ENCODE measurements around the gene PTCD2.
"Not testable (repeated sequence)": the region's sequence is repeated elsewhere in the genome, so short reads cannot be mapped to it uniquely, and the experiment has no call there.

PTCD2 gene

GRCh38 chr5:72392326-72392733 is 72.2 kb downstream of the PTCD2 start:
- Histone ChIP-seq H3K36me3 (ENCODE audit: insufficient read depth, insufficient read length, low read length) (no peaks in the 10 kb centered on the region), H3K4me3 (ENCODE audit: insufficient read length, low read depth) (no peak overlapping the region), H3K4me1 (ENCODE audit: insufficient read depth, insufficient read length) (no peaks in the 10 kb centered on the region), H3K27me3 (ENCODE audit: insufficient read depth, insufficient read length) (no peaks in the 10 kb centered on the region), H3K9ac (ENCODE audit: insufficient read length, low read depth) (no peak overlapping the region), H3K9me3 (ENCODE audit: insufficient read depth, low read length) (no peaks in the 10 kb centered on the region)
- no peak for TF ChIP-seq SUZ12 (IDR thresholded peaks at IDR 0.05; ENCODE audit: extremely low read depth, insufficient read depth, insufficient read length)
- no peak for TF ChIP-seq ZNF274 (IDR thresholded peaks at IDR 0.05; ENCODE audit: low read depth, low read length)
- no peak for TF ChIP-seq YY1 (IDR thresholded peaks at IDR 0.05; ENCODE audit: insufficient read depth, insufficient read length)
- no peak for DNase-seq (ENCODE audit: low read depth, low spot score)

- H3K4me3 ChIP-seq (ENCODE audit: insufficient read length, low read depth) = no peak overlapping the region
- H3K4me1 ChIP-seq (ENCODE audit: insufficient read depth, insufficient read length) = no peaks in the 10 kb centered on the region
- H3K36me3 ChIP-seq (ENCODE audit: insufficient read depth, insufficient read length, low read length) = no peaks in the 10 kb centered on the region
- H3K9ac ChIP-seq (ENCODE audit: insufficient read length, low read depth) = no peak overlapping the region
- no peaks in the 10 kb centered on the region for H3K9me3 ChIP-seq (ENCODE audit: insufficient read depth, low read length)
- no peak for TF ChIP-seq ZNF274 (IDR thresholded peaks at IDR 0.05; ENCODE audit: low read depth, low read length)
- TF ChIP-seq SUZ12 (IDR thresholded peaks at IDR 0.05; ENCODE audit: extremely low read depth, insufficient read depth, insufficient read length) = no peak
- TF ChIP-seq YY1 (IDR thresholded peaks at IDR 0.05; ENCODE audit: insufficient read depth, insufficient read length) = no peak
- no peak for DNase-seq (ENCODE audit: low read depth, low spot score)
- H3K27me3 ChIP-seq (ENCODE audit: insufficient read depth, insufficient read length) = no peaks in the 10 kb centered on the region
These were observed 72.9 kb downstream of the PTCD2 start for GRCh38 chr5:72393052-72393451.

GRCh38 chr5:72394688-72395087 is 74.5 kb downstream of the PTCD2 start:
- H3K9ac ChIP-seq (ENCODE audit: insufficient read length, low read depth) = no peak overlapping the region
- DNase-seq (ENCODE audit: low read depth, low spot score) = no peak
- TF ChIP-seq ZNF274 (IDR thresholded peaks at IDR 0.05; ENCODE audit: low read depth, low read length) (no peak), SUZ12 (IDR thresholded peaks at IDR 0.05; ENCODE audit: extremely low read depth, insufficient read depth, insufficient read length) (no peak), YY1 (IDR thresholded peaks at IDR 0.05; ENCODE audit: insufficient read depth, insufficient read length) (no peak)
- no peaks in the 10 kb centered on the region for H3K36me3 ChIP-seq (ENCODE audit: insufficient read depth, insufficient read length, low read length)
- no peaks in the 10 kb centered on the region for H3K9me3 ChIP-seq (ENCODE audit: insufficient read depth, low read length)
- no peaks in the 10 kb centered on the region for H3K27me3 ChIP-seq (ENCODE audit: insufficient read depth, insufficient read length)
- H3K4me1 ChIP-seq (ENCODE audit: insufficient read depth, insufficient read length) = no peaks in the 10 kb centered on the region
- no peak overlapping the region for H3K4me3 ChIP-seq (ENCODE audit: insufficient read length, low read depth)

GRCh38 chr5:72397836-72398235 is 77.7 kb downstream of the PTCD2 start:
- Histone ChIP-seq H3K27me3 (ENCODE audit: insufficient read depth, insufficient read length) (no peaks in the 10 kb centered on the region), H3K4me3 (ENCODE audit: insufficient read length, low read depth) (no peak overlapping the region), H3K9me3 (ENCODE audit: insufficient read depth, low read length) (peaks cover 19% of the 10 kb centered on the region), H3K9ac (ENCODE audit: insufficient read length, low read depth) (no peak overlapping the region), H3K4me1 (ENCODE audit: insufficient read depth, insufficient read length) (no peaks in the 10 kb centered on the region), H3K36me3 (ENCODE audit: insufficient read depth, insufficient read length, low read length) (no peaks in the 10 kb centered on the region)
- no peak for DNase-seq (ENCODE audit: low read depth, low spot score)
- TF ChIP-seq ZNF274 (IDR thresholded peaks at IDR 0.05; ENCODE audit: low read depth, low read length) = no peak
- no peak for TF ChIP-seq YY1 (IDR thresholded peaks at IDR 0.05; ENCODE audit: insufficient read depth, insufficient read length)
- TF ChIP-seq SUZ12 (IDR thresholded peaks at IDR 0.05; ENCODE audit: extremely low read depth, insufficient read depth, insufficient read length) = no peak

- no peaks in the 10 kb centered on the region for H3K36me3 ChIP-seq (ENCODE audit: insufficient read depth, insufficient read length, low read length)
- peaks cover 19% of the 10 kb centered on the region for H3K9me3 ChIP-seq (ENCODE audit: insufficient read depth, low read length)
- no peak overlapping the region for H3K4me3 ChIP-seq (ENCODE audit: insufficient read length, low read depth)
- no peak overlapping the region for H3K9ac ChIP-seq (ENCODE audit: insufficient read length, low read depth)
- no peaks in the 10 kb centered on the region for H3K4me1 ChIP-seq (ENCODE audit: insufficient read depth, insufficient read length)
- no peak for TF ChIP-seq SUZ12 (IDR thresholded peaks at IDR 0.05; ENCODE audit: extremely low read depth, insufficient read depth, insufficient read length)
- TF ChIP-seq YY1 (IDR thresholded peaks at IDR 0.05; ENCODE audit: insufficient read depth, insufficient read length) = no peak
- TF ChIP-seq ZNF274 (IDR thresholded peaks at IDR 0.05; ENCODE audit: low read depth, low read length) = no peak
- DNase-seq (ENCODE audit: low read depth, low spot score) = no peak
- H3K27me3 ChIP-seq (ENCODE audit: insufficient read depth, insufficient read length) = no peaks in the 10 kb centered on the region
These were observed 80.8 kb downstream of the PTCD2 start for GRCh38 chr5:72400950-72401349.

GRCh38 chr5:72402381-72402890 is 82.3 kb downstream of the PTCD2 start:
- Histone ChIP-seq H3K9me3 (ENCODE audit: insufficient read depth, low read length) (peaks cover 19% of the 10 kb centered on the region), H3K4me1 (ENCODE audit: insufficient read depth, insufficient read length) (no peaks in the 10 kb centered on the region), H3K27me3 (ENCODE audit: insufficient read depth, insufficient read length) (no peaks in the 10 kb centered on the region), H3K9ac (ENCODE audit: insufficient read length, low read depth) (no peak overlapping the region), H3K4me3 (ENCODE audit: insufficient read length, low read depth) (no peak overlapping the region), H3K36me3 (ENCODE audit: insufficient read depth, insufficient read length, low read length) (no peaks in the 10 kb centered on the region)
- no peak for DNase-seq (ENCODE audit: low read depth, low spot score)
- no peak for TF ChIP-seq YY1 (IDR thresholded peaks at IDR 0.05; ENCODE audit: insufficient read depth, insufficient read length)
- no peak for TF ChIP-seq SUZ12 (IDR thresholded peaks at IDR 0.05; ENCODE audit: extremely low read depth, insufficient read depth, insufficient read length)
- TF ChIP-seq ZNF274 (IDR thresholded peaks at IDR 0.05; ENCODE audit: low read depth, low read length) = no peak

- peaks cover 19% of the 10 kb centered on the region for H3K9me3 ChIP-seq (ENCODE audit: insufficient read depth, low read length)
- H3K9ac ChIP-seq (ENCODE audit: insufficient read length, low read depth) = no peak overlapping the region
- no peak for DNase-seq (ENCODE audit: low read depth, low spot score)
- H3K4me1 ChIP-seq (ENCODE audit: insufficient read depth, insufficient read length) = no peaks in the 10 kb centered on the region
- no peak for TF ChIP-seq ZNF274 (IDR thresholded peaks at IDR 0.05; ENCODE audit: low read depth, low read length)
- TF ChIP-seq YY1 (IDR thresholded peaks at IDR 0.05; ENCODE audit: insufficient read depth, insufficient read length) = no peak
- TF ChIP-seq SUZ12 (IDR thresholded peaks at IDR 0.05; ENCODE audit: extremely low read depth, insufficient read depth, insufficient read length) = no peak
- H3K27me3 ChIP-seq (ENCODE audit: insufficient read depth, insufficient read length) = no peaks in the 10 kb centered on the region
- no peak overlapping the region for H3K4me3 ChIP-seq (ENCODE audit: insufficient read length, low read depth)
- H3K36me3 ChIP-seq (ENCODE audit: insufficient read depth, insufficient read length, low read length) = no peaks in the 10 kb centered on the region
These were observed 82.9 kb downstream of the PTCD2 start for GRCh38 chr5:72402959-72403628.

- peaks cover 19% of the 10 kb centered on the region for H3K9me3 ChIP-seq (ENCODE audit: insufficient read depth, low read length)
- not testable (repeated sequence) for H3K4me1 ChIP-seq (ENCODE audit: insufficient read depth, insufficient read length); H3K9ac ChIP-seq (ENCODE audit: insufficient read length, low read depth); H3K4me3 ChIP-seq (ENCODE audit: insufficient read length, low read depth); H3K36me3 ChIP-seq (ENCODE audit: insufficient read depth, insufficient read length, low read length); H3K27me3 ChIP-seq (ENCODE audit: insufficient read depth, insufficient read length); DNase-seq (ENCODE audit: low read depth, low spot score)
These were observed 84.6 kb downstream of the PTCD2 start for GRCh38 chr5:72404771-72405170.

Data from NT2/D1 (cell line).